ENCODE results near the gene MCEMP1. TPM values are rescaled to one million over a fixed set of nuclear protein-coding genes. Genes with fewer than 3 reads are reported as not detected.

The MCEMP1 gene
- total and polyA plus RNA-seq, 2 of the 4 experiments (the other 2 are of a cell fraction), result 0.15 TPM; not detected in 1

DNA sequence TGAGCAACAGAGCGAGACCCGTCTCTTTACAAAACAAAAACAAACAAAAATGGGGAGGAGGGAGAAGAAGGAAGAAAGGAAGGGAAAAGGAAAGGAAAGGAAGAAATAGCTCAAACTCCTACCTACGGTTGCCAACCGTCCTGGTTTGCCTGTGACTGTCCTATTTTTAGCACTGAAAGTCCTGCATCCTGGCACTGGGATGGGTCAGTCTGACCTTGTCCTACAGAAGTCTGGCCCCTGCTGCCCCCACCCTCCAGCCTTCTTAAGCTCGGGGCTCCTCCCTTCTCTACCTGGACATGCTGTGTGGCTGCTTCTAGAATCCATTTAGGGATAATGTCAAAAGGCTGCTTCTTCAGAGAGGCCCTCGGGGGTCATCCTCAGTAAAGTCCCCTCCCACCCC lies 41.2 kb upstream of the MCEMP1 start:
- H3K18ac ChIP-seq (ENCODE audit: low read depth, low read length), result no peak overlapping the region
- no peak overlapping the region for H2BK15ac ChIP-seq (ENCODE audit: low read depth, low read length)
- in situ Hi-C loops (cut with MboI; ENCODE audit: low sequenced_read_pairs), result no loop called here
- H3K9me1 ChIP-seq (ENCODE audit: insufficient read depth, low read length), result peaks cover 12% of the 10 kb centered on the region
- no peak overlapping the region for H4K8ac ChIP-seq (ENCODE audit: low read depth in 2 of 2, low read length in 2 of 2)
- CTCF ChIA-PET, result interaction anchor here (1.1 kb wide), 1 partner anchor 67 kb away, joined by 4 read pairs; no protein-coding TSS in a partner anchor
- peaks cover 0 to 4% of the 10 kb centered on the region in 2 experiments; a peak in 2 of 4 replicates for H3K79me1 ChIP-seq (ENCODE audit: low read depth in 1 of 2, low read length in 2 of 2)
- H2BK5ac ChIP-seq (ENCODE audit: low read depth, low read length, poor library complexity, severe bottlenecking), result no peak overlapping the region
- H4K20me1 ChIP-seq (ENCODE audit: insufficient read depth, low read length), result peaks cover 5% of the 10 kb centered on the region; the same call in 1 of the 2 replicates
- no peak overlapping the region for H3K4ac ChIP-seq (ENCODE audit: low read depth, low read length)
- dilution Hi-C loops (cut with HindIII; ENCODE audit: low sequenced_read_pairs, unreplicated experiment), result no loop called here
- no peak overlapping the region for H3K14ac ChIP-seq (replicated peaks; ENCODE audit: low read depth, low read length)
- H4K91ac ChIP-seq (ENCODE audit: insufficient read depth, low read depth, low read length), result no peak overlapping the region
- no peak overlapping the region for H4K5ac ChIP-seq (ENCODE audit: low read depth, low read length)
- intact Hi-C loops (cut with micrococcal nuclease), result no loop called here
- H2AK5ac ChIP-seq (ENCODE audit: low read depth, low read length), result no peak overlapping the region
- POLR2A ChIA-PET (ENCODE audit: unreplicated experiment), result no interaction called here
- BruUV-seq (replicated peaks), result no TSS peak
- H3K27me3 ChIP-seq (ENCODE audit: control insufficient read depth, insufficient read depth, low read length), result peaks cover 14% of the 10 kb centered on the region; the same call in 1 of the 2 replicates
- H2BK120ac ChIP-seq (ENCODE audit: low read depth, low read length), result no peak overlapping the region
- no peak overlapping the region for H2AFZ ChIP-seq (replicated peaks; ENCODE audit: low read length, poor library complexity)
- ATAC-seq (ENCODE audit: low read depth), result no peak
- peaks cover 4% of the 10 kb centered on the region; the same call in 1 of the 2 replicates for H3K36me3 ChIP-seq (ENCODE audit: control insufficient read depth, insufficient read depth, low read length)
- H2AK9ac ChIP-seq (replicated peaks; ENCODE audit: low read depth, low read length, poor library complexity), result no peak overlapping the region
- H3K56ac ChIP-seq (ENCODE audit: extremely low read depth, insufficient read depth, low read length), result no peak overlapping the region
- no peaks in the 10 kb centered on the region for H3K4me1 ChIP-seq (ENCODE audit: control insufficient read depth, insufficient read depth, low read length)
- no peak overlapping the region for H3K4me2 ChIP-seq (ENCODE audit: low read depth, low read length)
- H3K9ac ChIP-seq (ENCODE audit: low read depth, low read length), result no peak overlapping the region
- no CpG with 5 or more reads among the region's 6 CpGs for WGBS, 2 experiments (ENCODE audit: extremely low coverage in 2 of 2, insufficient read length in 1 of 2)
- no peak for DNase-seq
- H3K23ac ChIP-seq (ENCODE audit: low read depth, low read length), result no peak overlapping the region
- TF ChIP-seq RAD21 (IDR thresholded peaks at IDR 0.05; ENCODE audit: low read length) (no peak), CEBPB (IDR thresholded peaks at IDR 0.05; ENCODE audit: low read depth, low read length) (no peak), MXI1 (IDR thresholded peaks at IDR 0.05; ENCODE audit: borderline replicate concordance, low read depth, low read length) (no peak), MAFK (IDR thresholded peaks at IDR 0.05; ENCODE audit: low read depth, low read length) (no peak), RCOR1 (IDR thresholded peaks at IDR 0.05; ENCODE audit: insufficient replicate concordance, low read length) (no peak), POLR2A (IDR thresholded peaks at IDR 0.05; ENCODE audit: low read depth, low read length) (no peak), BHLHE40 (IDR thresholded peaks at IDR 0.05; ENCODE audit: low read depth, low read length) (no peak), CTCF (conservative IDR thresholded peaks at IDR 0.05; ENCODE audit: low read depth, low read length) (no peak), ELK1 (IDR thresholded peaks at IDR 0.05; ENCODE audit: borderline replicate concordance, low read depth, low read length) (no peak), RFX5 (IDR thresholded peaks at IDR 0.05; ENCODE audit: low read depth, low read length) (no peak)
- no peak overlapping the region for H3K27ac ChIP-seq (ENCODE audit: insufficient read depth, low read length)
- no peak overlapping the region for H3K4me3 ChIP-seq (ENCODE audit: insufficient read depth, low read depth, low read length)
- H2BK20ac ChIP-seq (ENCODE audit: low read depth, low read length), result no peak overlapping the region
- no peaks in the 10 kb centered on the region for H3K9me3 ChIP-seq (ENCODE audit: control insufficient read depth, insufficient read depth, low read length)

Measured in IMR-90 (cell line).